ENCODE results near the gene DYRK3. TPM values are rescaled to one million over a fixed set of nuclear protein-coding genes. Genes with fewer than 3 reads are reported as not detected.
A peak's percentile ranks its signal among the peaks of the same experiment; 100 is the strongest.

The DYRK3 gene
- total RNA-seq, 1 donor from 2014 or later = 9.1 TPM

DNA sequence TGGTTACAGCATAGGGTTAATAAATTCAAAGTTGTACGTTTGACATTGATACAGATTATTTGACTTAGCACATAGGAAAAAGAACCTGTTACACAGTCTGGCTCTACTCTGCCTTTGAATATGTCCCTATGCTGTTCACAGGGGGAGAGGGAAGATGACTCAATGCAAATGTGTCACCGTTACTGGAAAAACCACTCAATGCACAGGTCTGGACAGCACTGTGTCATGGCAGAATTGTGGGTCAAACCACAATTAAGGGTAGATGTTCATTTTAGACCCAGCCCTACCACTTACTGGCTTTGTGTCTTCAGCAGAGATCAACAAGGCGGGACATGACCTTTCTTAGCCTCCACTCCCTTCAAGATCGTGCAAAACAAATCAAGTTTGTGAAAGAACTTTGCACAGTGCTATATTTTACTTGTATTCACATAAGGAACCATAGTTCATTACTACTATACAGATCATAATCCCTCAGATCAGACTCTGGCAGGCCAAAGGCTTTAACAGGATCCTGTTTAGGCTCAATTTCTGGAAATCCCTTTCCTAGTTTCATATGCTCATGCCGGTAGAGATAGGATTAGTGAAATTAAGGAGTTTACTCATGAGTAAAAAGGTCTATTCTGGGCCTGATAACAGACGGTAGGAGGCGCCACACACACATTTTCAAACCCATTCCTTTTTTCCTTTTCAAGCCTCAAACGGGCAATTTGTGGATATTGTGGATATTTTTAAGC, 45.1 kb upstream of the DYRK3 start:
- Mint-ChIP-seq H3K4me1 (ENCODE audit: low read depth) (no peaks in the 10 kb centered on the region), H3K9me3 (ENCODE audit: low read depth) (no peaks in the 10 kb centered on the region), H3K27ac (no peak overlapping the region), H3K36me3 (ENCODE audit: insufficient read depth) (peaks cover 17% of the 10 kb centered on the region), H3K27me3 (no peaks in the 10 kb centered on the region), H3K4me3 (ENCODE audit: low read depth) (no peak overlapping the region)
- TF ChIP-seq, protein P1, sequence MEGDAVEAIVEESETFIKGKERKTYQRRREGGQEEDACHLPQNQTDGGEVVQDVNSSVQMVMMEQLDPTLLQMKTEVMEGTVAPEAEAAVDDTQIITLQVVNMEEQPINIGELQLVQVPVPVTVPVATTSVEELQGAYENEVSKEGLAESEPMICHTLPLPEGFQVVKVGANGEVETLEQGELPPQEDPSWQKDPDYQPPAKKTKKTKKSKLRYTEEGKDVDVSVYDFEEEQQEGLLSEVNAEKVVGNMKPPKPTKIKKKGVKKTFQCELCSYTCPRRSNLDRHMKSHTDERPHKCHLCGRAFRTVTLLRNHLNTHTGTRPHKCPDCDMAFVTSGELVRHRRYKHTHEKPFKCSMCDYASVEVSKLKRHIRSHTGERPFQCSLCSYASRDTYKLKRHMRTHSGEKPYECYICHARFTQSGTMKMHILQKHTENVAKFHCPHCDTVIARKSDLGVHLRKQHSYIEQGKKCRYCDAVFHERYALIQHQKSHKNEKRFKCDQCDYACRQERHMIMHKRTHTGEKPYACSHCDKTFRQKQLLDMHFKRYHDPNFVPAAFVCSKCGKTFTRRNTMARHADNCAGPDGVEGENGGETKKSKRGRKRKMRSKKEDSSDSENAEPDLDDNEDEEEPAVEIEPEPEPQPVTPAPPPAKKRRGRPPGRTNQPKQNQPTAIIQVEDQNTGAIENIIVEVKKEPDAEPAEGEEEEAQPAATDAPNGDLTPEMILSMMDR (IDR thresholded peaks at IDR 0.05; ENCODE audit: unreplicated experiment) = peak; percentile 55
- no peak for DNase-seq (ENCODE audit: low spot score, unreplicated experiment)

DNA sequence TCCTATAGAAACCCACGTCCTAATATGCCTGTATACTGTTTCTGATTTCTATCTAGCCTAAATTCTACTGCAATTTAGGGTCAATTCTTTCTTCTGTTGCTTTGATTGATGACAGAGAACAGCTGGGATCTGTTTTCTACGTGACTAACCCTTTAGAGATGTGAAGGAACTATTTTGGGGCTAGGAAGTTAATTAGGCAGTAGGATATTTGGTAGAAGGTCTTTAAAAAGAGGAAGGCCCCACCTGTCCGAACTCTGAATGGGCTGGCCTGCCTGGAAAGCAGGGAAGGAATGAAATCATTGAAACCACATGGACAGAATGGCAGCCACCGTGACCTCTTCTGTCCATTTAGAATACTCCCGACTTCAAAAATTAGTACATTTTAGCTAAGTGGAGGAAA, 44.1 kb upstream of the DYRK3 start:
- Mint-ChIP-seq H3K4me1 (ENCODE audit: low read depth) (no peaks in the 10 kb centered on the region), H3K9me3 (ENCODE audit: low read depth) (no peaks in the 10 kb centered on the region), H3K36me3 (ENCODE audit: insufficient read depth) (peaks cover 18% of the 10 kb centered on the region), H3K4me3 (ENCODE audit: low read depth) (no peak overlapping the region), H3K27me3 (no peaks in the 10 kb centered on the region), H3K27ac (no peak overlapping the region)
- no peak for DNase-seq (ENCODE audit: low spot score, unreplicated experiment)
- TF ChIP-seq, protein P1 (IDR thresholded peaks at IDR 0.05; ENCODE audit: unreplicated experiment) = no peak

DNA sequence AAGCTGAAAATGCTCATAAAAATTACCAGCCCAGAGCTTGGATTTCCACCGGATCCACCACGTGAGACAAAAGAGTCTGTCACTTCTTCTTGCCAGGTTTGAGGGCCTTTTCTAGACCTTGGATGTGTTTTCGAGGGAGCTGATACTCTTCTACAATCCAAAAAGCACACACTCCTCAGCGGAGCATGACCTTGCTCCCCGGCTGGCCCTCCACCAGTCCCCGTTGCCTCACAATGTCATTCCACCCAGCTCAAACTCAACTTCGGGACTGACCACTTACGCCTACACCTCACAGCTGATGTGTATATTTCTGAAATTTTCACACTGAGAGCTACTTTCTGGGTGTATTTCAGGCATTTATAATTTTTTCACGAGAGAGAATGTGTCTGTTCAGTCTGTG, 43.6 kb upstream of the DYRK3 start:
- Mint-ChIP-seq H3K27ac (no peak overlapping the region), H3K4me1 (ENCODE audit: low read depth) (no peaks in the 10 kb centered on the region)

DNA sequence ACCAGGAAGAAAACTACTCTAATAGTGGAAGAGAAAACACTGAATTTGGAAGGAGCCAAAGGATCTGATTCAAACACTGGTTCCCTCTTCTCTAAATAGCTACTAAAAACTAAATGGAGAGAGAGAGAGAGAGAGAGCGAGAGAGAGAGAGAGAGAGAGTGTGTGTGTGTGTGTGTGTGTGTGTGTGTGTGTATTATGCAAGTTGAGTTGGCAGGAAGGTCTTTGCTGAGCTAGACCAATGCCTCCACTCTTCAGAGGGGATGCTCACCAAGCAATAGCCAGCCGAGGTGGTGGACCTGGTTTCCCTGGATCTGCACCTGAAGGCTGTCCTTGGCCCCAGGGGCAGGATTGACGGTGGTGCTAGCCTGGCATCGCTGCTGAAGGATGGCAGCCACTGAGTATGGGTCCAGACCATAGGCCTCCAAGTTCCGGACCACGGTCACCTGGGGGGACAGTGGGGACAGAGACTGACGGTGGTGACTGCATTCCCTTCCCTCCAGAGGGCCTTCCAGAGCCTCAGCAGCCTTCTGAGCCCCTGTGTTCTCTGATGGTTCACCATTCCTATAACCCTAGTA, 41.9 kb upstream of the DYRK3 start:
- H3K27me3 Mint-ChIP-seq = no peaks in the 10 kb centered on the region
- peaks cover 25% of the 10 kb centered on the region for H3K36me3 Mint-ChIP-seq (ENCODE audit: insufficient read depth)
- no peaks in the 10 kb centered on the region for H3K9me3 Mint-ChIP-seq (ENCODE audit: low read depth)
- H3K4me1 Mint-ChIP-seq (ENCODE audit: low read depth) = no peaks in the 10 kb centered on the region
- DNase-seq (ENCODE audit: low spot score, unreplicated experiment) = no peak
- H3K4me3 Mint-ChIP-seq (ENCODE audit: low read depth) = no peak overlapping the region
- no peak overlapping the region for H3K27ac Mint-ChIP-seq
- TF ChIP-seq, protein P1 (IDR thresholded peaks at IDR 0.05; ENCODE audit: unreplicated experiment) = no peak

More for the DNA sequence above, 43.6 kb upstream of the DYRK3 start:
- Mint-ChIP-seq H3K36me3 (ENCODE audit: insufficient read depth) (peaks cover 19% of the 10 kb centered on the region), H3K4me3 (ENCODE audit: low read depth) (no peak overlapping the region), H3K9me3 (ENCODE audit: low read depth) (no peaks in the 10 kb centered on the region), H3K27me3 (no peaks in the 10 kb centered on the region)
- TF ChIP-seq, protein P1 (IDR thresholded peaks at IDR 0.05; ENCODE audit: unreplicated experiment) = no peak
- DNase-seq (ENCODE audit: low spot score, unreplicated experiment) = no peak

DNA sequence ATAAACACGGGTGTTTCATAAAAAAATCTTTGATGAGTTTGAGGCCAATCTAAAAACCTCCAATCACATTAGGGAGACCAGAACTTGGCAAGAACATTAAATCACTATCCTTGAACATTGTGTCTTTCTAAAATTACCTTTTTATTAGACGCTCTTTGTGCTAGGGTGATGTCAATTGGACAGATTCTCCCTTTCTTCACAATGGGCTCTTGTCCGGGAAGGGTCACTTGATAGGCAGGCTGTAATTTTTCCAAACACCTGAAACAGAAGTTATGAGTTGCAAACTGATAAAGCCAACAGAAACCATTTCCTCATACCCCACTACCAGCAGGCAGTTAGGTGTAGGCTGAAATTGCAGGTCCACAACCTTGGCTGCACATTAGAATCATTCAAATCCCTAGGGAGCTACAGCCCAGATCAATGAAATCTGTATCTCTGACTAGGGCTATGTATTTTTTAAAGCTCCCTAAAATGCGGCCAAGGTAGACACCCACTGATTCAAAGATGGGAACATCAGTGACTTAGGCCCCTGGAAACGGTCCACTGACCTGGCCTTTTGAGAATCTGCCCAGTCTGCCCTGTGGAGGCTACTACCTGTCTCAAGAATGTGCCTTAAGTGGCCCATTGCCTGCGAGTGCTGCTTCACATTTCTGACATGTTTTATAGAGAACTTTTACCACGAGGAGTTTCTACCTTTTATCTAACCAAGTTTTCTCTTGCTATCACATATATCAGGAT, 39.6 kb upstream of the DYRK3 start:
- no peak for DNase-seq (ENCODE audit: low spot score, unreplicated experiment)
- TF ChIP-seq, protein P1 (IDR thresholded peaks at IDR 0.05; ENCODE audit: unreplicated experiment) = no peak
- Mint-ChIP-seq H3K9me3 (ENCODE audit: low read depth) (no peaks in the 10 kb centered on the region), H3K36me3 (ENCODE audit: insufficient read depth) (peaks cover 24% of the 10 kb centered on the region), H3K4me3 (ENCODE audit: low read depth) (no peak overlapping the region), H3K27ac (no peak overlapping the region), H3K27me3 (no peaks in the 10 kb centered on the region), H3K4me1 (ENCODE audit: low read depth) (no peaks in the 10 kb centered on the region)
